HG03378 (cell line): ENCODE data around the gene CHCHD1.
"Not testable (repeated sequence)": the region's sequence is repeated elsewhere in the genome, so short reads cannot be mapped to it uniquely, and the experiment has no call there.

ENCODE experiments used
- ATAC-seq: cut with Tn5 transposase; IDR thresholded peaks from one replicate; pipeline ENCODE4 v1.9.1; 2021; ENCODE audit warnings: mild to moderate bottlenecking, moderate library complexity; ENCODE audit not compliant: unreplicated experiment

Gene CHCHD1

GRCh38 chr10:73790886-73791625 is 9.2 kb downstream of the CHCHD1 start:
- ATAC-seq, result no peak

- no peak for ATAC-seq
These were observed 10.1 kb downstream of the CHCHD1 start for GRCh38 chr10:73791871-73792400.

- ATAC-seq, result no peak
These were observed 11.6 kb downstream of the CHCHD1 start for GRCh38 chr10:73793456-73793855.

- ATAC-seq, result not testable (repeated sequence)
These were observed 13.6 kb downstream of the CHCHD1 start for GRCh38 chr10:73795491-73795890.

GRCh38 chr10:73796035-73796434 is 14.2 kb downstream of the CHCHD1 start:
- ATAC-seq, result not testable (repeated sequence)

- ATAC-seq, result no peak
These were observed 14.9 kb downstream of the CHCHD1 start for GRCh38 chr10:73796766-73797165.

GRCh38 chr10:73797324-73798025 is 15.6 kb downstream of the CHCHD1 start:
- no peak for ATAC-seq

- ATAC-seq, result no peak
These were observed 16.2 kb downstream of the CHCHD1 start for GRCh38 chr10:73798087-73798486.

- ATAC-seq, result no peak
These were observed 17.2 kb downstream of the CHCHD1 start for GRCh38 chr10:73798927-73799560.

GRCh38 chr10:73799899-73800559 is 18.2 kb downstream of the CHCHD1 start:
- ATAC-seq, result no peak

- ATAC-seq, result no peak
These were observed 18.9 kb downstream of the CHCHD1 start for GRCh38 chr10:73800560-73801252.

- no peak for ATAC-seq
These were observed 19.4 kb downstream of the CHCHD1 start for GRCh38 chr10:73801253-73801590.

- ATAC-seq, result no peak
These were observed 20.6 kb downstream of the CHCHD1 start for GRCh38 chr10:73802276-73802991.

- peak; percentile 75 for ATAC-seq
These were observed 21.9 kb downstream of the CHCHD1 start for GRCh38 chr10:73803680-73804286.

GRCh38 chr10:73806176-73806950 is 24.5 kb downstream of the CHCHD1 start:
- ATAC-seq, result no peak

- ATAC-seq, result no peak
These were observed 25.6 kb downstream of the CHCHD1 start for GRCh38 chr10:73807471-73807870.

- ATAC-seq, result no peak
These were observed 26.4 kb downstream of the CHCHD1 start for GRCh38 chr10:73808021-73808815.
